ENCODE measurements around the gene JARID2.

DNA sequence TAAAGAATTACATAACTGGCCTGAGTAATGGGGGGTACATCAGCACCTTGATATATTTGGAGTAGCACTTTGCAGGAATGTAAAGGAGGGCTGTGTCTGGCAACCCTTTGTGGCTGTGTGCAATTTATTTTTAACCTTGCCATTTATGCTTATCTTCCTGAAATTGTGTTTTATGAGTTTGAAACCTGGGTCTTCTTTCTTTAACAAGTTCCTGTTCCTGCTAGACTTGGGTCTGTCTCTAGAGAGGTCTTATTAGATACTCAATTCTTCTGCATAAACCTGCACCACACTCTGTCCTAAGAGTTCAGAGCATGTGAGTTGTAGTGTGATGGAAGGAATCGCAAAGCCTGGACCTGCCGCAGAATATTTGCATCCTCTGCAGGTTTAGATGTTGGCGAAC is 181.0 kb downstream of the JARID2 start:
- TF ChIP-seq, protein P1, sequence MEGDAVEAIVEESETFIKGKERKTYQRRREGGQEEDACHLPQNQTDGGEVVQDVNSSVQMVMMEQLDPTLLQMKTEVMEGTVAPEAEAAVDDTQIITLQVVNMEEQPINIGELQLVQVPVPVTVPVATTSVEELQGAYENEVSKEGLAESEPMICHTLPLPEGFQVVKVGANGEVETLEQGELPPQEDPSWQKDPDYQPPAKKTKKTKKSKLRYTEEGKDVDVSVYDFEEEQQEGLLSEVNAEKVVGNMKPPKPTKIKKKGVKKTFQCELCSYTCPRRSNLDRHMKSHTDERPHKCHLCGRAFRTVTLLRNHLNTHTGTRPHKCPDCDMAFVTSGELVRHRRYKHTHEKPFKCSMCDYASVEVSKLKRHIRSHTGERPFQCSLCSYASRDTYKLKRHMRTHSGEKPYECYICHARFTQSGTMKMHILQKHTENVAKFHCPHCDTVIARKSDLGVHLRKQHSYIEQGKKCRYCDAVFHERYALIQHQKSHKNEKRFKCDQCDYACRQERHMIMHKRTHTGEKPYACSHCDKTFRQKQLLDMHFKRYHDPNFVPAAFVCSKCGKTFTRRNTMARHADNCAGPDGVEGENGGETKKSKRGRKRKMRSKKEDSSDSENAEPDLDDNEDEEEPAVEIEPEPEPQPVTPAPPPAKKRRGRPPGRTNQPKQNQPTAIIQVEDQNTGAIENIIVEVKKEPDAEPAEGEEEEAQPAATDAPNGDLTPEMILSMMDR (tag by site-specific recombination; IDR thresholded peaks at IDR 0.05): no peak
- TF ChIP-seq ZNF404 (tag by site-specific recombination; IDR thresholded peaks at IDR 0.05) (no peak), ZNF112 (tag by site-specific recombination; IDR thresholded peaks at IDR 0.05) (no peak), KLF1 (tag by site-specific recombination; IDR thresholded peaks at IDR 0.05) (no peak), ZNF292 (tag by site-specific recombination; IDR thresholded peaks at IDR 0.05; ENCODE audit: borderline replicate concordance, low read depth) (no peak), ZNF274 (IDR thresholded peaks at IDR 0.05; ENCODE audit: low read length) (no peak), ZNF274 (tag by site-specific recombination; IDR thresholded peaks at IDR 0.05; ENCODE audit: borderline replicate concordance) (no peak), ZNF639 (tag by site-specific recombination; IDR thresholded peaks at IDR 0.05) (no peak)
- TF ChIP-seq, protein P2, sequence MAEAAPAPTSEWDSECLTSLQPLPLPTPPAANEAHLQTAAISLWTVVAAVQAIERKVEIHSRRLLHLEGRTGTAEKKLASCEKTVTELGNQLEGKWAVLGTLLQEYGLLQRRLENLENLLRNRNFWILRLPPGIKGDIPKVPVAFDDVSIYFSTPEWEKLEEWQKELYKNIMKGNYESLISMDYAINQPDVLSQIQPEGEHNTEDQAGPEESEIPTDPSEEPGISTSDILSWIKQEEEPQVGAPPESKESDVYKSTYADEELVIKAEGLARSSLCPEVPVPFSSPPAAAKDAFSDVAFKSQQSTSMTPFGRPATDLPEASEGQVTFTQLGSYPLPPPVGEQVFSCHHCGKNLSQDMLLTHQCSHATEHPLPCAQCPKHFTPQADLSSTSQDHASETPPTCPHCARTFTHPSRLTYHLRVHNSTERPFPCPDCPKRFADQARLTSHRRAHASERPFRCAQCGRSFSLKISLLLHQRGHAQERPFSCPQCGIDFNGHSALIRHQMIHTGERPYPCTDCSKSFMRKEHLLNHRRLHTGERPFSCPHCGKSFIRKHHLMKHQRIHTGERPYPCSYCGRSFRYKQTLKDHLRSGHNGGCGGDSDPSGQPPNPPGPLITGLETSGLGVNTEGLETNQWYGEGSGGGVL (tag by site-specific recombination; IDR thresholded peaks at IDR 0.05): no peak
